Left renal pelvis (tissue), 4 donors: ENCODE results near the gene PPP4R2. TPM values are rescaled to one million over a fixed set of nuclear protein-coding genes. Genes with fewer than 3 reads are reported as not detected.
"Not testable (repeated sequence)": the region's sequence is repeated elsewhere in the genome, so short reads cannot be mapped to it uniquely, and the experiment has no call there.

ENCODE experiments used
- DNase-seq, 4 donors: peaks; one replicate each; pipeline ENCODE4 v3.0.0-alpha.2; 2013; ENCODE audit warnings: low read depth in 4 of 4, low spot score in 3 of 4
- polyA plus RNA-seq, 4 donors: library from polyadenylated mRNA; unstranded; fragments of 120-200 nt; gene quantifications; one replicate each; pipeline ENCODE4 v1.2.1, GENCODE V29; 2013; ENCODE audit not compliant: insufficient read length in 4 of 4

Gene PPP4R2
- polyA plus RNA-seq, 4 donors: 83.7 to 105 (median 89.2) TPM

DNA sequence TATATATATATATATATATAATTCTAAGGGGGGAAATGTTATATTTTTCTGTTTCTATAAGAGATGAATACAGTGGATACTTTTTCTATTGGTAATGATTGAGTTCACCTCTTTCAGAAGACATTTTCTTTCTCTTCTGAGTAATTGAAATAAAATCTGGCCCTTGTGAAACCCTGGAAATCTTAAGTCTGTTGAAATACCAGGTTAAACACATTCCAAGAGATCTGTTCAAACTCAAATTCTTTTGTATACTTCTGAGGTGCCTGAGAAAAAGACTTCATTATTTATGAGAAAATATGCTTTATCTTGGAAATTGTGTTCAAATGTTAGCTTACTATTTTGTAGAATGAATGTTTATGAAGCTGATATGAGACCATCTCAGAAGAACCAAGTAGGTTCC is 69.6 kb downstream of the PPP4R2 start:
- not testable (repeated sequence) for DNase-seq

DNA sequence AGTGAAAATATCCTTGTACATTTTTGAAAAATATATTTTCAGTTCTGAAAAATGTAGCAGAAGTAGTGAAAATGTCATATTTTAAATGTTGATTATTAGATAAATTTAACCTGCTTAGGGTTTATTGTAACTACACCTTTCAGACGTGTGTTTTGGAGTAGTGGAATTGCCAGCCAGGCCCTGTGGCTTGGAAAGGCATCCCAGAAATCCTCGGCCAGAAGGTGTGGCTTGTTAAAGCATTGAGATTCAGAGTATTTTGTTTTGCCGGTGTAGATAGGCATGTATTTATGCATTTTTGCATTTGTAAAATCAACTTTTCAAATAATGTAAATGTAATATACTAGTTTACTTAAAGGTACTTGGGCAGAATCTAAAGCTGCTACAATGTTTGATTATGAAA is 71.8 kb downstream of the PPP4R2 start:
- DNase-seq: no peak

DNA sequence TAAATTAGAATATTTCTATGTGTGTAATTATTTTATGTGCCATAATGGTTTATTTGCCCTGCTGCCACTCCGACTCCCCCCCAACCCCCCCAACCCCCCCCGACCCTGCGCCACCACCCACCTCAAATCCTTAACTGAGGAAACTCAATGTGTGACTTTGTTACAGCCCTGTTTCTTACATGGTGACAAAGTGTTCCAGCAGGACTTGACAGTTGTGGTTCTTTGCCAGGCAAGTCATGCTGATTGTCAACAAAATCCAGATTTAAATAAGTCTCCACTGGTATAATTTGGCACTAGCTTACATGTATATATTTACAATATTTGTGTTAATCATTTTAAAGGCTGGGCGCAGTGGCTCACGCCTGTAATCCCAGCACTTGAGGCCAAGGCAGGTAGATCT is 72.6 kb downstream of the PPP4R2 start:
- DNase-seq: no peak

DNA sequence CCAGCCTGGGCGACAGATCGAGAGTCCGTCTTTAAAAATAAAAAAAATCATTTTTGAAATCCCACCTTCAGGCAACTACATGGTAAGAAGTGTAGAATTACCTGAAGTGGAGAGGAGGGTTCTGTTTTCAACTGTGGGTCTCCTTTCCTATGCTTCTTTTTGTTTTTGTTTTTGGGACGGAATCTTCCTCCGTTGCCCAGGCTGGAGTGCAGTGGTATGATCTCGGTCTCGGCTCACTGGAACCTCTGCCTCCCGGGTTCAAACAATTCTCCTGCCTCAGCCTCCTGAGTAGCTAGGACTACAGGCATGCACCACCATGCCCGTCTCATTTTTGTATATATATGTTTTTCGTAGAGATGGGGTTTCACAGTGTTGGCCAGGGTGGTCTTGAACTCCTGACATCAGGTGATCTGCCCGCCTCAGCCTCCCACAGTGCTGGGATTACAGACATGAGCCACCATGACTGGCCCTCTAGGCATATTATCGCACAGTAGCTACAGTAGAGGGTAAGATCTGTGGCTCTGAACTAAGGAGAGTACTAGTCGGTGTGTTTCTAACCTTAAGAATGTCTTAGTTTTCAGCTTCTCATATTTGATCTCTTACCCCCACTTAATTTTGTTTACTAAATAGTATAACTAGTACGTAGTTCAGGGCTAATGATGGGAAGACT is 73.3 kb downstream of the PPP4R2 start:
- DNase-seq: no peak

DNA sequence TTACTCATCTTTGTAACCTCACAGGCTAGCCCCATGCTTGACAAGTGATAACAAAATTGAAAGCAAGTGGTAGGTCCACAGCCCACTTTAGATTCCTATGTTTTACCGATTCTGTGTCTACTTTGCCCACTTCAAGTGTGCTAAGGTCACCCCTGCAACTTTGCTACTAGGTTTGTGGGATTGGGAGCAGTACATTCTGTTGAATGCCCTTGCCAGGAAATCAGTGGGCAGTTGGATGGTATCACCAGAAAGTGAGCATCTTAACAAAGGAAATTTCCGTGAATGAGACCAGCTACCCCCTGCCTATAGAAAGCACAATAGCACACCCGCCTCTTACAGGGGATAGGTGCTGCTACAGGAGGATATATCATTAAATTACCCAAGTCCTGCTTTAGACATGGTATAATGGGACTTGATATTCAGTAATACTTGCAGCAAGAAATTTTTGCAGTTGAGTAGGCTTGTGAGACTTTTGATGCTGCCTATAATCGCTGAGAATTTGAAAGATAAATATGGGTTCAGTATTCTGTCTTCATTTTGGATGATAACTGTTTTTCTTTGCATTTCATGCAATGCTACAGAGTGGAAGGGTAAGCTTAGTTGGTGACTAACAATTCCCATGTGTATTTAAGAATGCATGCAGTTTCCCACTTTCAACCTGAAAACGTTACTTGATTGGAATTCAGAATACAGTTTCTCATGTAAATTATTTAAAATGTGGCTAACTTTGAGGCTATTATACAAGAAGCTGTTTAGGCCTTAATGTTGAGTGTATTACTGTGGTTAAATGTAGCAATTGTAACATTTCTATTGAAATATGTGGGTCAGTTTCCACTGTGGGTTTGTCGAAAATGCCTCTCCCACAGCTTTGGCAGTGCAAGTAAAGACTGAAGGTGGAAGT is 74.3 kb downstream of the PPP4R2 start:
- no peak for DNase-seq

DNA sequence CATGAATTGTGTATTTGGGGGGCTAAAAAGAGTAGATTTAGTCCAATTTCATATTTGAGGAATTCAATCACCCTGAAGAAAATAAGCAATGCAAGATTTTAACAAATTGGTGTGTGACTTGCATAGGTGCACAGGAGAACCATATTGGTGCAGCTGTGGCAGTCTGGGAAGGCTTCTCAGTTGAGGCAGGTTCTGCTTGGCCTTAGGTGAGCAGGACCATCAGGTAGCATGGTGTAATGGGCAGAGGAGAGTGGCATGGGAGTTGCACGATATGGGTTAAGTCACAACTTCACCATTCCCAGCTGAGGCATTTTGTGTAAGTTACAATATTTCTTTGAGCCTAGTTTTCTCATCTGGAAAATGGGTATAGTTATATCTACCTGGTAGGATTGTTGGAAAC is 75.3 kb downstream of the PPP4R2 start:
- DNase-seq: no peak

DNA sequence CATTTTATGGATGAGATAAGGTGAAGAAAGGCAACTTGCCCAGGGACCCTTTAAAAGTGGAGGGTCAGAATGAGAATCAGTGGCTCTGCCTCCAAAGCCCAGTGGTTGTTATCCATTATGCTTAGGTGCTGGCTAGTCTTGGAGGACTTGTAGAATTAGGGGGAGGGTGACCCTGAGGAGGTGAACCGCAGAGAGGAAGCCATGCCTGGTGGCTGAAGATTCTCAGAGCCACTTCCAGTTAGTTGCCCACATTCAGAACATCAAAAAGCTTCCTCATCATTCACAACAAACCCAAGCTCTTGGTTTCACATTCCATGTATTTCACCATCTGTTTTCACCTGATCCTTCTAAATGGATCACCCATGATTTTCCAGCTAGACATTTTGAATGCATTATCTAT is 76.0 kb downstream of the PPP4R2 start:
- no peak for DNase-seq

DNA sequence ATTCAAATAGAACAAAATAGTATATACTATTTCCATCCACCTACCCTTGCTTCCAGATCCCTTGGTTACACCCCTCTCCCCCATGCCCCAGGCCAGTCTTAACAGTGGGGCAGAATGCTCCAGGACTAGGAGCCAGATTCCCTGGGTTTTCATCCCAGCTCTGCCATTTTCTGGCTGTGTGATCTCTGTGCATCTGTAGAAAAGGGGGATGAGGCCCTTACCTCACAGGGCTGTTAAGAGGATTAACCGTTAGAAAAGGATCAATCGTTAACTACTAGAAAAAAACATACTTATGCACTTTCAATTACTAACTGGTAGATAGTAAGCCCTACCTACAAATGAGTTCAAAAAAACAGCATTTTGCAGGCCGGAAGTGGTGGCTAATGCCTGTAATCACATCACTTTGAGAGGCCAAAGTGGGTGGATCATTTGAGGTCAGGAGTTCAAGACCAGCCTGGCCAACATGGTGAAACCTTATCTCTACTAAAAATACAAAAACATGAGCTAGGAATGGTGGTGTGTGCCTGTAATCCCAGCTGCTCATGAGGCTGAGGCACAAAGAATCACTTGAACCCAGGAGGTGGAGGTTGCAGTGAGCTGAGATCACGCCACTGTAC is 76.6 kb downstream of the PPP4R2 start:
- DNase-seq: no peak

DNA sequence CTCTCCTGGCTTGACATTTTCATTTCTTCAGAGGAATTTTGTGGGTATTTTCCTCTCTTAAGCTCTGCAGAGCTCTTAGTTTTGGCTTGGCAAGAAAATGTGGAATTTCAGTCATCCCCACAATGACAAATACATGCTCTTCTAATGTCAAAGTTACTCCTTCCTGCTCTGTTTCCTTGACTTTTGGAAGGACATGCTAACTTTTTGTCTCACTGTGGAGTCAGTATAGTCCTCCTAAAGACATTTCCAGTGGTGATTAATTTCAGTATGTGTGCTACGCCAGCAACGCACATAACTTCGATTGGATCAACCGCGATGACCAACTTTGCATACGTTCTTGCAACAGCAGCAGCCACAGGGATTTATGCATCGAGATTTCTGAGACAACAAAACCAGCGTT is 78.2 kb downstream of the PPP4R2 start:
- DNase-seq: no peak

DNA sequence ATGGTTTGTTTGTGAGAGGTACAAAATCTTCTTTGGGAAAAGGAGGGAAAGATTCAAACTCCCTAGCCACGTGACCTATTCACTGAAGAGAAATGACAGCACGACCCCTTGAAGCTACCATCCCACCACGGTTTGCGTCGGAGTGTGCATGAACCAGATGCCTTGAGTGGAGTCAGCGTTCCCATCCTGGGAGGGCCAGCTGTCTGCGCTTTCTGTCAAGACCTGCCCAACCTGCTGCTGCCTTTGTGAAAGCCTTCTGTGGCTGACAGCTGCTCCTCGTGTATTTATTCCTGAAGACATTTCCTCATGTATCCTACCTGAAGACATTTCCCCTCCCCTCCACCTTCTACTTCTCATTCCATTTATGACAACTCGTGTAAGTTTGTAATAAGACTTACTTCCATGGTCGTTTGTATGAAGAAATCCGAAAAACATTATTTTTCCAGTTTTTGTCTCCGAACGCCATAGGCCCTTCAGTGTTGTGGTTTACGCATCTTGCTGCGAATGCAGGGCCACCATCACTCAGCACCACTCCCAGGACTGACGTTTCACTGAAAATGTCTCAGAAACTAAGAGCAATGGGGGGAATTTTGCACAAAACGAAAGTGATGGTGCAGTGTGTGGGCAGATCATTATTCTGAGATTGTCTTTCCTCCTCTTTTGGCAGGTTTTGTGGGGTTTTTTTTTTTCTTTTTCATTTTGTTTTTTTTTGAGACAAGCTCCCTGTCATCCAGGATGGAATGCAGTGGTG is 83.8 kb downstream of the PPP4R2 start:
- no peak for DNase-seq

DNA sequence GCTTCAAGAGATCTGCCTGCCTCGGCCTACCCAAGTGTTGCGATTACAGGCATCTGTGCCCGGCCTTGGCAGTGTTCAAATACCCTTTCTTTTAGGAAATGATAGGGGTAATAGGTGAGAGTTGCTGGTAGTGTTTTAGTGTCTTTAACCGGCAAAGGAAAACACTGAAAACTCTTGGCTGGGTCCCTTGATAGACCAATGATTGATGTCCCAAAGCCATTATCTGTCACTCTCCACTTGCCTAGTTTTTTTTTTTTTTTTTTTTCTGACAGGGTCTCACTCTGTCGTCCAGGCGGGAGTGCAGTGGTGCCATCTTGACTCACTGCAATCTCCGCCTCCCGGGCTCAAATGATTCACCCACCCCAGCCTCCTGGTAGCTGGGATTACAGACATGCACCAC is 84.5 kb downstream of the PPP4R2 start:
- DNase-seq: no peak

DNA sequence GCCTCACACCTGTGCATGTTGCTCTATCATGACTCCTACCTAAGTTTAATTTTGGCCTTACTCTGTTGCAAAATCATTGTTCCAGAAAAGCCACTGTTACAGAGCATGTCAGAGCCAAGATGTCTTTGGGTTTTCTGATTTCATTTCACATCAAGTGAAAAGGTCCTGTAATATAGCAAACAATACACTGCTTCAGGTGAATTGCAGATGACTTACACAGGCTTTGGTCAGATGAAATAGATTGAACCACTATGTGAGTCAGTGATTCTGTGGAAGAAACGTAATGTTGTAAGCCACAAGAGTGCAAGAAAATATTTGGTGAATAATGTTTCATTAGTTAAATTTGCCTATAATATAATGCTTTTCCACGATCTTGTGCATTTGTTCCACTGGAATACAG is 87.6 kb downstream of the PPP4R2 start:
- no peak for DNase-seq

DNA sequence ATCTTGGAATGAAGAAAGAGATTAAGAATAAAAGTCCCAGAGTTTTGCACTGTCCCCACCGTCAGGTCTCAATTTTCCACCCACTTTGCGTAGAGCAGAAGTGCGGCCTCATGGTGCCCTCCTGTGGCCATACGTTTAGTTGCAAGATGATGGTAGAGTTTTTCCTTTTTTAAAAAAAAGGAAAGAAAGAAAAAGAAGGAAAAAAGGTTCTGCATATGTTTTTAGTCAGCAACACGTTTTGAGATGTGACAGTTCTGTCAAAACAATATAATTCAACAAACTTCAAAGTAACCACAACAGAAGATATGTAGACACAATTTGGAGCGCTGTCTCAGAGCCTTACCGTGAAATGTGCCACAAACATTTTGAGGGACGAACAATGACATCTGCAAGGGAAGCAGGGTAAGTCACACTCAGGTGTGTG is 89.5 kb downstream of the PPP4R2 start:
- DNase-seq: peak in 2 of 4 donors; percentile 10 to 35

DNA sequence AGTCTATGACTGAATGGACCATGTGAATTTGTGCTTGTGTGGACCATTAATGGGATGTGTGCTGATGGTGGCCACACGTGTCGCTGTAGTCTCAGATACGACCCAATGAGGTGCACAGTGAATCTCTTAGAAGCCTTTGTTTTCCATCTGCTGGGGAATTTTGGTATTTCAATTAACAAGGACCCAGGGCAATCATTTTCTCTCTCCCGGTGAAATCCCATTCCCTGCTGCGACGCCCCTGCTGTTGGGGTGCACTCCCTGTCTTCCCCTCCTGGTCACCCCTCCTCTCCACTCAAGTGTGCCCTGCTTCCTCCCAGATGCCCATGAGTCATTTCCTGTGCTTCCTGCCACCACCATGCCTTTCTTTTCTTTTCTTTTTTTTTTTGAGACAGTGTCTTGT is 97.5 kb downstream of the PPP4R2 start:
- no peak for DNase-seq

DNA sequence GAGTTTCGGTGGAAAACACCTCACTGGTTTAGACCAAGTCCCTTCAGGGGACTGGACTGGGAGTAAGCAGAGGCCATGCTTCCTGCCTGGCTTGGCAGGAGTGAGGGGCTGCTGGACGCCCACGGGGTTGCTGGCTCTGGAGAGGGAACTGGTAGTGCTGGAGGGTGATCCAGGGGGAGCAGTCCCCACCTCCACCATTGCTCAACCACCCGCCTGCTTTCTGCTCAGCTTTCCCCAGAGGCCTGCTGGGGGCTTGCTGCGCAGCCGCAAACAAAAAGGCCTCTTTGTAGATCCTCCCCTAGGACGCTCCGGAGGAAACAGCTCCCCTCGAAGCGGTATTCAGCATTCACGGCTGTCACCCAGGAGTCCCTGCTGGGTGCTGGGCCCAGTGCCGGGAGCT is 98.3 kb downstream of the PPP4R2 start:
- DNase-seq: no peak

DNA sequence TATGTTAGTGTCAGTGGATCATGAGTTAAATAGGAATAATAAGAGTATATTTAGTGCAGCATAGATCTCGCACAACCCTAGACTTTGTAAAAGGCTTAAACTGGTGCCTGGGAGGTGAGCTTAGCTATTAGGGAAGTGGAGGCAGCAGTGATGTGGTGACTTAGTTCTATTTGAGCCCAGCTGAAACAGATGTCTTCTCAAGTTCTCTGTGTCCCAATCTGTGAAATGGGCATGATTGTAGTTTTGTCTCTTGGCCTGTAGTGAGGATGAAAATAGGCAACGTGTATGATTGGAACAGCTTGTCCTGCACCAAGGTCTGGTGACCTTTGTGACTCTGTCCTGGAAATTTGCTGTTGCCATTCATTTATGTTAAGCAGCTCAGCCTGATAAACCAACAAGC is 99.6 kb downstream of the PPP4R2 start:
- no peak for DNase-seq

DNA sequence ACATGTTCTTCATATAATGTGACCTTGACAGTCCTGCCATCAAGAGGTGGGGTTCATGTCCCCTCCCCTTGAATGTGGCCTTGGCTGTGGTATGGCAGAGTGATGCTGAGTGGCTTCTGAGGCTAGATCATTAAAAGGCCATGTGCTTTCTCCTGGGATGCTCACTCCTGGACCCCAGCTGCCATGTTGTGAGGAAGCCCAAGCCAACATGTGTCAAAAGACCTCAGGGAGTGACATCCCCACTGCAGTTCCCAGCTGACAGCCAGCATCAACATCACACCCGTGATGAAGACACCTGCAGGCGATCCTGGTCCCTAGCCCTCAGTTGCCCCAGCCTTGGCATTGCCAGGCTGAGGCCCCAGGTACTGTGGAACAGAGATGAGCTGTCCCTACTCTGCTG is 101.4 kb downstream of the PPP4R2 start:
- DNase-seq: no peak

DNA sequence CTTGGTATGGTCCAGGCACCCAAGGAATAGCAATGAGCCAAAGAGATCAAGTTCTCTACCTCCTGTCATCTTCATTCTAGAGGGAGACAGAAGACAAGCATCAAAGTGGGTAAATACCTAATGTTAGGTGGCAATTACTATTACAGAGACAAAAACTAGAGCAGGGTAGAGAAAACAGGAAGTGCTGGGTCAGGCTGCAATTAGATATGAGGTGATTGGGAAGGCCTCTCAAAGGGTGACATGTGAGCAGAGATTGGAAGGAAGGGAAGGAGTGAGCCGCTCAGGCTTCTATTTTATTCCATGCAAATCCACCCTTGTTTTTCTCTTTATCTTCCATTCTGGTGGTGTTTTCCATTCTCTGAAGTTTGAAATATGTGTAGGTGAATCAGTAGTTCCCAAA is 102.3 kb downstream of the PPP4R2 start:
- no peak for DNase-seq

DNA sequence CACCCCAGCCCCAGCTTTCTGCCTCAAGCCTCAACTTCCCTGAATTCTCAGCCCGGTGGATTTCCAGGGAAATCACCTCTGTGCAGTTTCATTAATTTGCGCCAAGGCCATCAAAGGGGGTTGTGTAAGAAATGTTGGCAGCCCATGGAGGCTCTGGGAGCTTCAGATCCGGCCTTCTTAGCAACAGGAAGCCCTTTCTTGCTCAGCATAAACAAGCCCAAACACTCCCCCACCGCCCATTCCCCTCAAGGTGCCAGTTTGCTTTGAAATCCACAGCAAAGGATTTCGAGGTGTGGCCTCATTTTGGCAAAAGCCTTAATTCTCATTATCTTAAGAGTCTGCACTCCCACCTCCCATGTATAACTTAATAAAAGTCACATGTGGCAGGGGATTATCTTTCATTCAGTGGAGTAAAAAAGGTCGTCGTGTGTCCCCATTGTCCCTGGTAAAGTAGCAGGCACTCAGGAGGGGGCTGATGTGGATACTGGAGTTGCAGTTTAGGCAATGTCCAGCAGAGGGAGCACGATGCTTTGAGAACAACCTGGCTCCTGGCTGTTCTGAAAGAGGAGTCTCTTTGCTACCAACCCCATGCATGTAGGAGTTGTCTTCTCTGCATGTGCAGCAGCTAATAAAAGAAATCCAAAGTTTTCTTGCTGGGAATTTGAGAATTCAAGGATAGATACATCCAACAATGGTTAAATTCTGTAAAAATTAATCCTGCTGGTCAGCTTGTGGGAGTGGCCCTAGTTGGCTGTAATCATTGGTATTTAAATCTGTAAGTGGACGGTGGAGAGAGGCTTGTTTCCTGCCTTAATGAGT is 104.3 kb downstream of the PPP4R2 start:
- DNase-seq: peak; percentile 70 to 78 (median 72)

DNA sequence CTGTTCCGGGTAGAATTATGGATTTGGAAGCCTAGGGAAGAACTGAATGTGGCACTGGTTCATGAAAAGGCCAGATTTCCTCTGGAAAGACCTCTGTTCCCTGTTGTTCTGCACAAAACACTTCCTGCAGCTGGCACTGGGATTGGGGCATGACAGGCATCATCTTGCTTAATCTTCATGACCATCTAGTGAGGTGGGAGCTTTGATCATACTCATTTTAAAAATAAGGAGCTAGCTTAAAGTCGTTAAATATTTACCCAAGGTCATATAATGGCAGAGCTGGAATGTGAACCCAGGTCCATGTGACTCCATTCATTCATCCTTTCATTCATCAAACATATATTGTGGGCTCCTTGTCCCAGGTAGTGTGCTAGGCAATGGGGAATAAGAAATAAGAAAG is 105.3 kb downstream of the PPP4R2 start:
- DNase-seq: peak in 1 of 4 donors; percentile 10
